Measurements from ENCODE around the gene STARD7. TPM values are rescaled to one million over a fixed set of nuclear protein-coding genes. Genes with fewer than 3 reads are reported as not detected.

Gene STARD7
- total RNA-seq, 1 donor from 2014 or later = 103 TPM

DNA sequence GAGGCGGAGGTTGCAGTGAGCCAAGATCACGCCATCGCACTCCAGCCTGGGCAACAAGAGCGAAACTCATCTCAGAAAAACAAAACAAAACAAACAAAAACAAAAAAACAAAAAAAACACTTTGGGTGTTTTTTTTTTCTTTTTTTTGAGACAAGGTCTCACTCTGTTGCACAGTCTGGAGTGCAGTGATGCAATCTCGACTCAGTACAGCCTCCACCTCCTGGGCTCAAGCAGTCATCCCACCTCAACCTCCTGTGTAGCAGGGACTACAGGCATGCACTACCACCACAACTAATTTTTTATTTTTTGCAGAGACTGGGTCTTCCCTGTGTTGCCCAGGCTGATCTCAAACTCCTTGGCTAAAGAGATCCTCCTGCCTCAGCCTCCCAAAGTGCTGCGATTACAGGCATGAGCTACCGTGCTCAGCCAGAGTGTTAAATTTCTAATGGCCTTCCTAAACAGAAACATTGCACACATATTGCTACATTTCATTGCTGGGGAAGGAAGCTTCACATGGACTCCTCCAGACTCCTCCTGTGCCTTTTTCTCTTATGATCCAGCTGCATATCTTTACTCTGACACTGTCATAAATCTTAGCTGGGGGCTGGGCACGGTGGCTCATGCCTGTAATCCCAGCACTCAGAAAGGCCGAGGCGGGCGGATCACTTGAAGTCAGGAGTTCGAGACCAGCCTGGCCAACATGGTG is 19.7 kb downstream of the STARD7 start:
- Mint-ChIP-seq H3K36me3 (ENCODE audit: low read depth, unreplicated experiment) (peaks cover 36% of the 10 kb centered on the region), H3K4me1 (ENCODE audit: low read depth, unreplicated experiment) (peaks cover 12% of the 10 kb centered on the region), H3K27me3 (ENCODE audit: low read depth, unreplicated experiment) (no peaks in the 10 kb centered on the region), H3K9me3 (ENCODE audit: unreplicated experiment) (no peaks in the 10 kb centered on the region), H3K4me3 (ENCODE audit: unreplicated experiment) (no peak overlapping the region), H3K27ac (ENCODE audit: unreplicated experiment) (no peak overlapping the region)
- DNase-seq (ENCODE audit: low read depth) = no peak
- Histone ChIP-seq H3K27me3 (ENCODE audit: insufficient read depth, low read length) (no peaks in the 10 kb centered on the region), H3K9me3 (ENCODE audit: insufficient read depth, low read depth, low read length) (no peaks in the 10 kb centered on the region), H3K27ac (ENCODE audit: low read depth, low read length) (no peak overlapping the region), H4K20me1 (ENCODE audit: insufficient read depth, low read length) (peaks cover 55% of the 10 kb centered on the region), H3K4me2 (ENCODE audit: low read length) (no peak overlapping the region), H3K9ac (ENCODE audit: low read length) (no peak overlapping the region), H3K4me3 (ENCODE audit: insufficient read depth, low read depth, low read length) (no peak overlapping the region), H2AFZ (ENCODE audit: low read depth, low read length) (no peak overlapping the region), H3K4me1 (ENCODE audit: insufficient read depth, low read length) (peaks cover 7% of the 10 kb centered on the region), H3K79me2 (ENCODE audit: insufficient read depth, low read length) (no peaks in the 10 kb centered on the region), H3K36me3 (ENCODE audit: insufficient read depth, low read length) (peaks cover 54% of the 10 kb centered on the region)
- FAIRE-seq = no peak
- TF ChIP-seq, protein P1, sequence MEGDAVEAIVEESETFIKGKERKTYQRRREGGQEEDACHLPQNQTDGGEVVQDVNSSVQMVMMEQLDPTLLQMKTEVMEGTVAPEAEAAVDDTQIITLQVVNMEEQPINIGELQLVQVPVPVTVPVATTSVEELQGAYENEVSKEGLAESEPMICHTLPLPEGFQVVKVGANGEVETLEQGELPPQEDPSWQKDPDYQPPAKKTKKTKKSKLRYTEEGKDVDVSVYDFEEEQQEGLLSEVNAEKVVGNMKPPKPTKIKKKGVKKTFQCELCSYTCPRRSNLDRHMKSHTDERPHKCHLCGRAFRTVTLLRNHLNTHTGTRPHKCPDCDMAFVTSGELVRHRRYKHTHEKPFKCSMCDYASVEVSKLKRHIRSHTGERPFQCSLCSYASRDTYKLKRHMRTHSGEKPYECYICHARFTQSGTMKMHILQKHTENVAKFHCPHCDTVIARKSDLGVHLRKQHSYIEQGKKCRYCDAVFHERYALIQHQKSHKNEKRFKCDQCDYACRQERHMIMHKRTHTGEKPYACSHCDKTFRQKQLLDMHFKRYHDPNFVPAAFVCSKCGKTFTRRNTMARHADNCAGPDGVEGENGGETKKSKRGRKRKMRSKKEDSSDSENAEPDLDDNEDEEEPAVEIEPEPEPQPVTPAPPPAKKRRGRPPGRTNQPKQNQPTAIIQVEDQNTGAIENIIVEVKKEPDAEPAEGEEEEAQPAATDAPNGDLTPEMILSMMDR (IDR thresholded peaks at IDR 0.05; ENCODE audit: insufficient read depth, low read depth, low read length) = no peak
- no peak for TF ChIP-seq EZH2 (IDR thresholded peaks at IDR 0.05; ENCODE audit: insufficient read depth, low read length)

DNA sequence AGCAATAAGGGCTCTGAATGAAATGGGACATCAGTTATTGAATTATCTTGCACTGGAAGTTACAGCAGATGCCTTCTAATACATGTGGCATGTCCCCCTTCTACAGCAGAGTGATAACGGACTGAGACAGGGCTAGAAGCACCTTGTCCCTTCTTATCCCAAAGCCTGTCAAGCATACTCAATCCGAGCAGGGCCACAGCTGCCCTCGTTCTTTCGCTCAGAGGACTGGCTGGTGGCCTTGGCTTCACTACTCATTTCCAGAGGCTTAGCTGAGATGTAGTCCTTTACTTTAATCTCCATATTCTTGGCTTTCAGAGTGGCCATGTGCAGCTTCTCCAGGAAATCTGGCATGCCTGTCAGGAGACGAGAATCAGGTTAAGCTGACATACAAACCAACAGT is 22.1 kb downstream of the STARD7 start:
- Histone ChIP-seq H3K27ac (ENCODE audit: low read depth, low read length) (no peak overlapping the region), H3K9ac (ENCODE audit: low read length) (no peak overlapping the region), H3K79me2 (ENCODE audit: insufficient read depth, low read length) (no peaks in the 10 kb centered on the region), H2AFZ (ENCODE audit: low read depth, low read length) (no peak overlapping the region), H4K20me1 (ENCODE audit: insufficient read depth, low read length) (peaks cover 35% of the 10 kb centered on the region), H3K4me2 (ENCODE audit: low read length) (no peak overlapping the region), H3K4me1 (ENCODE audit: insufficient read depth, low read length) (peaks cover 7% of the 10 kb centered on the region), H3K27me3 (ENCODE audit: insufficient read depth, low read length) (no peaks in the 10 kb centered on the region), H3K4me3 (ENCODE audit: insufficient read depth, low read depth, low read length) (no peak overlapping the region), H3K36me3 (ENCODE audit: insufficient read depth, low read length) (peaks cover 38% of the 10 kb centered on the region), H3K9me3 (ENCODE audit: insufficient read depth, low read depth, low read length) (no peaks in the 10 kb centered on the region)
- no peak for DNase-seq (ENCODE audit: low read depth)
- FAIRE-seq = no peak
- H3K36me3 Mint-ChIP-seq (ENCODE audit: low read depth, unreplicated experiment) = peaks cover 22% of the 10 kb centered on the region
- H3K9me3 Mint-ChIP-seq (ENCODE audit: unreplicated experiment) = no peaks in the 10 kb centered on the region
- no peak overlapping the region for H3K27ac Mint-ChIP-seq (ENCODE audit: unreplicated experiment)
- H3K27me3 Mint-ChIP-seq (ENCODE audit: low read depth, unreplicated experiment) = no peaks in the 10 kb centered on the region
- peaks cover 12% of the 10 kb centered on the region for H3K4me1 Mint-ChIP-seq (ENCODE audit: low read depth, unreplicated experiment)
- H3K4me3 Mint-ChIP-seq (ENCODE audit: unreplicated experiment) = no peak overlapping the region
- TF ChIP-seq, protein P1 (IDR thresholded peaks at IDR 0.05; ENCODE audit: insufficient read depth, low read depth, low read length) = no peak

DNA sequence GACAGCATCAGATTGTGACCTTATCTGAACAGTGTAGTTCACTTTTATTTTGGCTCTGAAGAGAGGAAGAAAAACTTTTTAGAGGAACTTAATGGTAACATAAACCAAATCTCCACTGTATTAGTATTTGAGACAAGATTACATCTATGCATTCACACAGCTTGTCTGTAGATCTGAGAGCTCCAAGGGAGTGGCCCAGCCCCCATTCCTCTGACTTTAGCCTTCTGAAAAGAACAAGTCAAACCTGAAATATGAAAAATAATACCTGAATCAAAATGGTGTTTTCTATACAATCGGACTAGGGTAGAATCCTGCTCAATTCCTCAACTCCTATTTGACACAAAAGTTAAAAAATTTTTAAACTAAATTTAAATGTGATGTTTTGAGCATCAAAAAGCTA is 23.1 kb downstream of the STARD7 start:
- no peak overlapping the region for H3K27ac Mint-ChIP-seq (ENCODE audit: unreplicated experiment)
- H3K9me3 Mint-ChIP-seq (ENCODE audit: unreplicated experiment) = no peaks in the 10 kb centered on the region
- H3K4me2 ChIP-seq (ENCODE audit: low read length) = no peak overlapping the region
- peaks cover 12% of the 10 kb centered on the region for H3K4me1 Mint-ChIP-seq (ENCODE audit: low read depth, unreplicated experiment)
- H3K4me1 ChIP-seq (ENCODE audit: insufficient read depth, low read length) = peaks cover 7% of the 10 kb centered on the region
- peaks cover 35% of the 10 kb centered on the region for H4K20me1 ChIP-seq (ENCODE audit: insufficient read depth, low read length)
- H3K27me3 ChIP-seq (ENCODE audit: insufficient read depth, low read length) = no peaks in the 10 kb centered on the region
- H3K9ac ChIP-seq (ENCODE audit: low read length) = no peak overlapping the region
- H3K27ac ChIP-seq (ENCODE audit: low read depth, low read length) = no peak overlapping the region
- peaks cover 34% of the 10 kb centered on the region for H3K36me3 ChIP-seq (ENCODE audit: insufficient read depth, low read length)
- H3K27me3 Mint-ChIP-seq (ENCODE audit: low read depth, unreplicated experiment) = no peaks in the 10 kb centered on the region
- no peak for TF ChIP-seq EZH2 (IDR thresholded peaks at IDR 0.05; ENCODE audit: insufficient read depth, low read length)
- TF ChIP-seq, protein P1 (IDR thresholded peaks at IDR 0.05; ENCODE audit: insufficient read depth, low read depth, low read length) = no peak
- H3K4me3 Mint-ChIP-seq (ENCODE audit: unreplicated experiment) = no peak overlapping the region
- H3K4me3 ChIP-seq (ENCODE audit: insufficient read depth, low read depth, low read length) = no peak overlapping the region
- H3K36me3 Mint-ChIP-seq (ENCODE audit: low read depth, unreplicated experiment) = peaks cover 21% of the 10 kb centered on the region
- H3K9me3 ChIP-seq (ENCODE audit: insufficient read depth, low read depth, low read length) = no peaks in the 10 kb centered on the region
- DNase-seq (ENCODE audit: low read depth) = no peak
- H3K79me2 ChIP-seq (ENCODE audit: insufficient read depth, low read length) = no peaks in the 10 kb centered on the region
- no peak overlapping the region for H2AFZ ChIP-seq (ENCODE audit: low read depth, low read length)
- no peak for FAIRE-seq

Data from astrocyte (in vitro differentiated cells and primary cell).